Measurements from ENCODE around the gene C1orf35.

- TF ChIP-seq CTCF (IDR thresholded peaks at IDR 0.05) (no peak), EZH2 (IDR thresholded peaks at IDR 0.05) (no peak)
Observed at GRCh38 chr1:228096416-228097332, 6.5 kb downstream of the C1orf35 start.

All from neural progenitor cell (in vitro differentiated cells).